Stimulated activated CD8-positive, alpha-beta memory T cell treated with anti-CD3 and anti-CD28 coated beads, Interleukin-15, amount 100 ng/mL, for 4 hours (primary cell): ENCODE data around the gene PCP2.

Experiments used
- DNase-seq, 2 donors: peaks; one replicate each; pipeline ENCODE4 v3.0.0-alpha.2; 2020; ENCODE audit warnings: low read depth in 2 of 2

The PCP2 gene

DNA sequence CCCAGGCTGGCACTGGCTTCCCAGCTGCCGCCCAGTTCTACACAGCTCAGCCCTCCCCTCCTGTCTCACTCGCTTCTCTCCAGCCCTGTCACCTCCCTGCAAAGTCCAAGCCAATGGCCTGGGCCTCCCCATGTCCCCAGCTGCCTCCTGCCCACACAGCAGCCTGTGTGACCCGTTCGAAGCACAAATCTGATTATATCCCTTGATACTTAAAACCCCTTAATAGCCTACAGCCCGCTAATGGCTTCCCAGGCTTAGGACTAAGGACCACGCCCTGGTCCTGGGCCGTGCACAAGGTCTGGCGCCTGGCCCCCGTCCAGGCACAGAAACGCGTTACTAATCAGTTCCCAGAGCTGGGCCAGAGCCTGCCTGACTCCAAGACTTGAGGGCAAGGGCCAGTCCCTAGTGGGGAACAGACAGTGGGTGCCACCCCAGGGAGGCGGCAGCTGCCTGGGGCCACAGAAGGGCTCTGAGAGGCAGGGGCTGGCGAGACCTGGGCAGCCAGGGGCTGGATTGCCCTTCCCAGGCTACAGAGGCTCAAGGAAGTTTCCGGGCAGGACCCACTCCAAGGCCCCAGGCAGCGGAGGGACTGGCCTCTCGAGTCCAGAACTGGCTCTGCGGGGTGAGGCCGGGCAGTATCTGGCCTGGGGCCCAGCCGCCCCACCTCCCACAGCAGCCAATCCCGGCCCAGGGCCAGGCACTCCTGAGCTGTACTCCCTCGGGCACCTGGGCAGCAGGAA lies 14.6 kb downstream of the PCP2 start:
- DNase-seq: no peak

DNA sequence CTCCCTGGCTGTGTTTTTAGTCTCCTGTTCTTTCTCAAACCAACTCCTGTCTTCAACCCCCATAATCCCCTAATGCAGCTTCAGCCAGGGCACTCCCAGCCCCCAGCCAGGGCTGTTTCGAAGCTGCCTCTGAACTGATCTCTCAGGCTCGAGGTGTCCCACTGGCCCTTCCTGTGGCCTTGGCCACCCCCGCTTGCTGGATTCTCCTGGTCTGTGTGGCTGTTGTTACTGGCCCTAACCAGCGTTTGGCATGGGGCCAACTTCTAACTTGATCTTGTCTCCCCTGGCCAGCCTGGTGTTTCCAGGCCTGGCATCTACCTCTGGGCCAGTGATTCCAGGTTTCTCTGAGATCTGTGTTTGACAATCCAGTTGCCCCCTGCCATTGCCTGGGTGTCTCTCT lies 15.2 kb downstream of the PCP2 start:
- DNase-seq: no peak

DNA sequence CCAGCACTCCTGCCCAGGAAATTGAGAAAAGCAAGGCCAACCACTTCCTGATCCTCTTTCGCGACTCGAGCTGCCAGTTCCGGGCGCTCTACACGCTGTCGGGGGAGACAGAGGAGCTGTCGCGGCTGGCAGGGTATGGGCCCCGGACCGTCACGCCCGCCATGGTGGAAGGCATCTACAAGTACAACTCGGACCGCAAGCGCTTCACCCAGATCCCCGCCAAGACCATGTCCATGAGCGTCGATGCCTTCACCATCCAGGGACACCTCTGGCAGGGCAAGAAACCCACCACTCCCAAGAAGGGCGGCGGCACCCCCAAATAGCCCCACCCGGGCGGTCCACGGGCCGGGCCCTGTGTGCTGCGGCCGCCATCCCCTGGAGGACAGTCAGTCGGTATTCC lies 15.8 kb downstream of the PCP2 start:
- no peak for DNase-seq

DNA sequence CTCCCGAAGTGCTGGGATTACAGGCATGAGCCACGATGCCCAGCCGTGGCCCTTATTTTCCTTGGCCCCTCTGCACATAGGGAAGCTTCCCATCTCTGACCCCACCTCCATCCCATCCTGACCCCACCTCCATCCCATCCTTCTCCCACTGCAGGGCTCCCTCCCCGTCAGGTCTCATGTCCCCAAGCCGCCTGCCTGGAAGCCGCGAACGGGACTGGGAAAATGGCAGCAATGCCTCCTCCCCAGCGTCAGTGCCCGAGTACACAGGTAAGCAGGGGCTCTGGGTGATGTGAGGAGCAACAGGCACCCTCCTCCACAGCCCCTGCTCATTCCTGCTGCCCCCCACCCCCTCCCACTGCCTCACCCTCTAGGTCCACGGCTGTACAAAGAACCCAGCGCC lies 16.3 kb downstream of the PCP2 start:
- no peak for DNase-seq

DNA sequence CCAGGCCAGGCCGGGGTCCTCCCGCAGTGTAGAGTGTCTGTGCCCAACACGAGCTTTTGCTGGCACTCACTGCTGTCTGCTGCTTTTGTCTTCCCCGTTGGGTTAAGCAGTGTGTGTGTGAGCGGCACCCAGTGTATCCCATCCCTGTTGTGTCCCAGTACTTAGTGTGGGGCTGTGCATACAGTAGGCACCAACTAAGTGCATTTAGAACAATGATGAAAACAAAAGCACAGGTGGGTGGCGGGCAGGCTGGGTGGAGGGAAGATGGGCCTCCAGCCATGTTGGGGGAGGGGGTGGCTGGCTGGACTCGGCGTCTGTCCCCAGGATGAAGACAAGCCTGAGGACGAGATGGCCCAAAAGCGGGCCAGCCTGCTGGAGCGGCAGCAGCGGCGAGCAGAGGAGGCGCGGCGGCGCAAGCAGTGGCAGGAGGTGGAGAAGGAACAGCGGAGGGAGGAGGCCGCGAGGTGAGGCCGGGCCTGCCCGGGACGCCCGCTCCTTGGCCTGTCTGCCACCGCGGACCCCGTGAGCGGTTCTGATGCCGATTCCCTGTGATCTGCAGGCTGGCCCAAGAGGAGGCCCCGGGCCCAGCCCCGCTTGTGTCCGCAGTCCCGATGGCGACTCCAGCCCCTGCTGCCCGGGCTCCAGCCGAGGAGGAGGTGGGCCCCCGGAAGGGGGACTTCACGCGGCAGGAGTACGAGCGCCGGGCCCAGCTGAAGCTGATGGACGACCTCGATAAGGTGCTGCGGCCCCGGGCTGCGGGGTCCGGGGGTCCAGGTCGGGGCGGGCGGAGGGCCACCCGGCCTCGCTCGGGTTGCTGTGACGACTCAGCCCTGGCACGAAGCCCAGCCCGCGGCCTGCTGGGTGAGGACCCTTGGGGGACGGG lies 18.4 kb downstream of the PCP2 start:
- DNase-seq: no peak

DNA sequence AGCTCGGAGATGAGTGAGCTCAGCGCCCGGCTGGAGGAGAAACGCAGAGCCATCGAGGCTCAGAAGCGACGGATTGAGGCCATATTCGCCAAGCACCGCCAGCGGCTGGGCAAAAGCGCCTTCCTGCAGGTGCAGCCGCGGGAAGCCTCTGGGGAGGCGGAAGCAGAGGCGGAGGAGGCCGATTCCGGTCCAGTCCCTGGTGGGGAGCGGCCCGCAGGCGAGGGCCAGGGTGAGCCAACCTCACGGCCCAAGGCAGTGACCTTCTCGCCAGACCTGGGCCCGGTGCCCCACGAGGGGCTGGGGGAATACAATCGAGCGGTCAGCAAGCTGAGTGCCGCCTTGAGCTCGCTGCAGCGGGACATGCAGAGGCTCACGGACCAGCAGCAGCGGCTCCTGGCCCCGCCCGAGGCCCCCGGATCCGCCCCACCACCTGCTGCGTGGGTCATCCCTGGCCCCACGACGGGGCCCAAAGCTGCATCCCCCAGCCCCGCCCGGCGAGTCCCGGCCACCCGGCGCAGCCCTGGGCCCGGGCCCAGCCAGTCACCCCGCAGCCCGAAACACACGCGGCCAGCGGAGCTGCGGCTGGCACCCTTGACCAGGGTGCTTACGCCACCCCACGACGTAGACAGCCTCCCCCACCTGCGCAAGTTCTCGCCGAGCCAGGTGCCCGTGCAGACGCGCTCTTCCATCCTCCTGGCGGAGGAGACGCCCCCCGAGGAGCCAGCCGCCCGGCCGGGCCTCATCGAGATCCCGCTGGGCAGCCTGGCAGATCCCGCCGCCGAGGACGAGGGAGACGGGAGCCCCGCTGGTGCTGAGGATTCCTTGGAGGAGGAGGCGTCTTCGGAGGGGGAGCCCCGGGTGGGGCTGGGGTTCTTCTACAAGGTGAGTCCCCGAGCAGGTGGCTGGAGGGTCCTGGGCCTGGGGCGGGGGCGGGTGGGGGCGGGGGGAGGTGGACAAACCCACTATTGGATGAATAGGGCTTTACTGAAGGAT lies 20.9 kb downstream of the PCP2 start:
- no peak for DNase-seq

DNA sequence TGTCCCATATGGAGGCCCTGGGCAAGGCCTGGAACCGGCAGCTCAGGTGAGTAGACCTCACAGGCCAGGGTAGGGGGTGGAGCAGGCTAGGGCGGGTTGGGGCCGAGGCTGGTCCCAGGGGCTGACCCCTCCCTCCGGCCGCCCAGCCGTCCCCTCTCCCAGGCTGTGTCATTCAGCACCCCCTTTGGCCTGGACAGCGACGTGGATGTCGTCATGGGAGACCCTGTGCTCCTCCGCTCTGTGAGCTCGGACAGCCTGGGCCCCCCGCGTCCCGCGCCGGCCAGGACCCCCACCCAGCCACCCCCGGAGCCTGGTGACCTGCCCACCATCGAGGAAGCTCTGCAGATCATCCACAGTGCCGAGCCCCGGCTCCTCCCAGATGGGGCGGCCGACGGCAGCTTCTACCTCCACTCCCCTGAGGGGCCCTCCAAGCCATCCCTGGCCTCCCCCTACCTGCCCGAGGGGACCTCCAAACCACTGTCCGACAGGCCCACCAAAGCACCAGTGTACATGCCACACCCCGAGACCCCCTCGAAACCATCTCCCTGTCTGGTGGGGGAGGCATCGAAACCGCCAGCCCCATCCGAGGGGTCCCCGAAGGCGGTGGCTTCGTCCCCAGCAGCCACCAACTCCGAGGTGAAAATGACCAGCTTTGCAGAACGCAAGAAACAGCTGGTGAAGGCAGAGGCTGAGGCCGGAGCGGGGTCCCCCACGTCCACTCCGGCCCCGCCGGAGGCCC lies 21.8 kb downstream of the PCP2 start:
- no peak for DNase-seq

DNA sequence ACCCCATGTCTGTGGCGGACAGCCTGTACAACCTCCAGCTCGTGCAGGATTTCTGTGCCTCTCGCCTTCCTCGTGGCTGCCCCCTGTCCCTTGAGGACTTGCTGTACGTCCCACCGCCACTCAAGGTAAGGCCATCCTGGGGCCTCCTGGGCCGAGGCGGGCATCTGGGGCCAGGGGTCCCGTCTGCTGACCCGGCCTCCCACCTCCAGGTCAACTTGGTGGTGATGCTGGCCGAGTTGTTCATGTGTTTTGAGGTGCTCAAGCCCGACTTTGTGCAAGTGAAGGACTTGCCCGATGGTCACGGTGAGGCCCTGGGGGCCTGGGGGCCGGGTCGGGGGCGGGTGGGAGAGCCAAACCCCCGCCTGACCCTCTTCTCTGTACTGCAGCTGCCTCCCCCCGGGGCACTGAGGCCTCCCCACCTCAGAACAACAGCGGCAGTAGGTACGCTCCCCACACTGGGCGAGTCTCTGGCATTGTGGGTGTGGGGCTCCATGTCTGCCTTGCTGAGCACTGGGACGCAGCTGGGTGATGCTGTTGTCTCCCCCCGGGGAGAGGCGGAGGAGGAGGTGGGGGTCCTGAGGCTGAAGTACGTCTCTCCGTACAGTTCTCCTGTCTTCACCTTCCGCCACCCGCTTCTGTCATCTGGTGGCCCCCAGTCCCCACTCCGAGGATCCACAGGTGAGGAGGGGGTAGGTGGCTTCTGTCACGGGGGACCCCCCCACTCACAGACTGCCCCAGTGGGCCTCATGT lies 22.9 kb downstream of the PCP2 start:
- no peak for DNase-seq

DNA sequence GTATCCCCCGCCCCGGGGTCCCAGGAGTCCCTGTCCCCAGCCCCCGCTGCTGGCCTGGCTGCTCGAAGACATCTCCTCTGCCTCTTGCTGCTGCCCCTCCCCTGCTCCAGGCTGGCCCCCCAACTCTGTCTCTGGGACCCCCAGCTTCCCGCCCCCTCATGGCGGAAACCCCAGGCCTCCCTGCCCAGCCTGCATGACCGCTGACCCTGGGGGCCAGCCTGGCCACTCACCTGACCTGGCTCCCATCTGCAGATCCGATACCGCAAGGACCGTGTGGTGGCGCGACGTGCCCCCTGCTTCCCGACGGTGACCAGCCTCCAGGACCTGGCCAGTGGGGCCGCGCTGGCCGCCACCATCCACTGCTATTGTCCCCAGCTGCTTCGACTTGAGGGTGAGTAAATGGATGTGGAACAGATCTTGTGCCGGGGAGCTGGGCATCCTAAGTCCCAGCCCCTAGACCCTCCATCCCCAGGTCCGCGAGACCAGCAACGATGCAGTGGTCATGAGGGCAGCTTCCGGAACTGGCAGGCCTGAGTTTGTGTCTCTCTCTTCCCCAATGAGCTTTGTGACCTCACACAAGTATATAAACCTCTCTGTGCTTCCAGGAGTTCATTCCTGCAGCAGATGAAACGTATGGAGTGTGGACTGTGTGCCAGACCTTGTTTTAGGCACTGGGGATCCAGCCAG lies 25.5 kb downstream of the PCP2 start:
- no peak for DNase-seq

DNA sequence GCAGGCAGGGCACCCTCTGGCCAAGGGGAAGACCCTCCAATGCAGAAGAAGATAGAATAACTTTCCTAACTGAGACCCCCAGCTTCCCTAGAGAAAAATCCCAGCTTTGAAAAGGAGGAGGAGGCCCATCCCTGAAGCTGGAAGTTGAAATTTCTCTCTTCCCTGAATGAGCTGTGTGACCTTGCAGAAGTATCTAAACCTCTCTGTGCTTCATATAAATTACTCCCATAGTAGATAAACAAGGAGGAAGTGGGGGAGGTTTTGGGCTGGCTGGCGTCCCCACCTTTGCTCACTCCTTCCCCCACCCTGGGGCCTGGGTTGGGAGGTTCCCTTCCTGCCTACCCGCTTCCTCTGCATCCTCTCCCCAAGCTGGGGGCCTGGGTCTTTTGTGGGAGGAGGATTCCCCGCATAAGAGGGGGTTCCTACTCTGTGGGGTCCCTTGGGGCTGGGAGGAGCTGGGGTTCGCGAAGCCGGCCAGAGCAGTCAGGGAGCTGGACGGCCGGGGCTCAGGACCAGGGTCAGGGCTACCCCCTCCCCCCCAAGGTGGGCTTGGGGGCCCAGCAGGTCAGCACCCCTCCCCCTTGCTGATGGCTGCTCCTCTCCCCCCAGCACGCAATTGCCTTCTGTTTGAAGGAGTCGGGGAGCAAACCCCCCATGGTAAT lies 26.2 kb downstream of the PCP2 start:
- no peak for DNase-seq

DNA sequence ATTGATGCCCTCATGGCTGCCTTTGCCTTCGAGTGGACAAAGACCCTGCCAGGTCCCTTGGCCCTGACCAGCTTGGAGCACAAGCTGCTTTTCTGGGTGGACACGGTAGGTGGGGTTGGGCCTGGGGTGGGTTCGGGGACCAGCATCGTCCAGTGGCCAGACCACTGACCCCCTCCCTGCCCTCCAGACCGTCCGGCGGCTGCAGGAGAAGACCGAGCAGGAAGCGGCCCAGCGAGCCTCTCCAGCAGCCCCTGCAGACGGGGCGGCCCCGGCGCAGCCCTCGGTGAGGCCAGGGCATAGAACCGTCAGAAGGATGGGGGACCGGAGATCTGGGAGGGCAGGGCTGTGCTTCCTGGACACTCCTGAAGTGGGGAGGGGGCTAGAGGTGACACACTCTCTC lies 27.2 kb downstream of the PCP2 start:
- DNase-seq: no peak

DNA sequence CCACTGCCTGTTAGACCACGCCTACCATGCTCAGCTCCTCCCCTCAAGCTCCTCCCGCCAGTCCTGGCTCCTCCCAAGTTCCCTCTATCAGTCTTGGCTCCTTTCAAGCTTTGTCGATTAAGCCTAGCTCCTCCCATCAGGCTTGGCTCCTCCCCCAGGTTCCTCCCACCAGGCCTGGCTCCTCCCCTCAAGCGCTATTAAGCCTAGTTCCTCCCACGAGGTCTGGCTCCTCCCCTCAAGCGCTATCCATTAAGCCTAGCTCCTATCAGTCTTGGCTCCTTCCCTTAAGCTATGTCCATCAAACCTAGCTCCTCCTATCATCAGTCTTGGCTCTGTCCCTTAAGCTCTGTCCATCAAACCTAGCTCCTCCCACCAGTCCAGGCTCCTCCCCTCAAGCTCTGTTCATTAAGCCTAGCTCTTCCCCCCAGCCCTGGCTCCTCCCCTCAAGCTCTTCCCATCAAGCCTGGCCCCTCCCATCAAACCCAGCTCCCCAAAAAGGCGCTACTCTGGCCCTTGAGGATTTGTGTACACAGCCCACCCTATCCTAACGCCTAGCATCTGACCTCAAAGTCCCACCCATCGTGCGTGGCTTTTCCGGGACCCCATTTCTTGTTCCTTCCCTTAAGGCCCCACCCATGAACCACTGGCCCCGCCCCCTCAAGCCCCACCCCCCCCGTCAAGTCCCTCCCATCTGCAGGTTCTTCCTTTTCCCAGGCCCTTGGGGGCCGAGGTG lies 27.9 kb downstream of the PCP2 start:
- DNase-seq: no peak

DNA sequence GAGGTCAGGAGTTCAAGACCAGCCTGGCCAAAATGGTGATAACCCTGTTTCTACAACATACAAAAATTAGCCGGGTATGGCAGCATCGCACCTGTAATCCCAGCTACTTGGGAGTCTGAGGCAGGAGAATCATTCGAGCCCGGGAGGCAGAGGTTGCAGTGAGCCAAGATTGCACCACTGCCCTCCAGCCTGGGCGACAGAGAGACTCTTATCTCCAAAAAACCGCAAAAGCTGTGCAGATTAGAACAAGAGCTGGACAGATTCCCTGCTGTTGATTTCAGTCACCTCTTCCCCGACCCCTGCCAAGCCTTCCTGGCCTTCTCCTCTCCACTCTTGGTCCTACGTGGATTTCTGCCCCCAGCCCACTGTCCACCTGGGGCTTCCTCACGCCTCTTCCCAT lies 29.6 kb downstream of the PCP2 start:
- DNase-seq: no peak

DNA sequence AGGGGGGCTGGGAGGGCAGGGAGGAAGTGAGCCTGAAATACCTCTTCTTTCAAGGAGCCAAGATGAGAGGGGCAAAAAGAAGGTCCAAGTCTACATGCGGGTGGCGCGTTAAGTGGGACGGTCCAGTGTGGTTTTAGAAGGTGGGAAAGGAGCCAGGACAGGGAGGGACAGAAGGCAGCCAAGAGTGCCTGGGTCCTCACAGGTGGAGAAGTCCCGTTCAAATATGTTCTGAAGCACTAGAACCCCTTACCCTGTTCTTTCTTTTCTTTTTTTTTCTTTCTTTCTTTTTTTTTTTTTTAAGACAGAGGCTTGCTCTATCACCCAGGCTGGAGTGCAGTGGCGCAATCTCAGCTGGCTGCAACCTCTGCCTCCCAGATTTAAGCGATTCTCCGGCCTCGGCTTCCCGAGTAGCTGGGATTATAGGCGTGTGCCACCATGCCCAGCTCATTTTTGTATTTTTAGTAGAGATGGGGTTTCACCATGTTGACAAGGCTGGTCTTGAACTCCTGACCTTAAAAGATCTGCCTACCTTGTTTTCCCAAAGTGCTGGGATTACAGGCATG lies 30.5 kb downstream of the PCP2 start:
- DNase-seq: no peak

DNA sequence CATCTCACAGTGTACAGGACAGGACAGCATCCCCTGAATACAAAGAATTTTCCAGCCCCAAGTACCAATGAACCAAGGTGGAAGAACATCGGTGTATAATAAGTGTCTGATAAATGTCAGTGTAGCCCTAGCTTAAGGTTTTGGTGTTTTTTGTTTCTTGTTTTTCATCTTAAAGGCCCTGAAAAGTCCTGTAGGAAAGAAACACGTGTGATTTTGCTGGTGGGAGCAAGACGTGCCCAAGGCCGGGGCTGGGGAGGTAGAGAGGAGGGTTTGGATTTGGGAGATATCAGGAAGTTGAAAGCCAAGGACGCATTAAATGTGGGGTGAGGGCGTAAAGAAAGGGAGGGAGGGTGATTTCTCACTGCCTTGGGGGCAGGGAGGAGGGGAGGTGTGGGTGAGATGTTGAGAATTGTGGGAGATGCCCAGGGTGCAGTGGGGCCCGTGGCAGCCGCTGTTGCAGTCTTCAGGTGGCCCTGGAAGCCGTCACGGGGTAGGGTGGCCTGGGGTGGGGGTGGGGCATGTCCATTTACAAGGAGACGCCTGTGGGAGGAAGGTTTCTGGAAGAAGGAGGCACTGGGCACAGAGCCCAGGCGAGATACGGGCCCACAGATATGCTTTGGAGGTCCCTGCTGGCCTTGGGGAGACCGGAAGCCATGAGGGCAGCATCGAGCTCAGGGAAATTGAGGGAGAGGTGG lies 31.1 kb downstream of the PCP2 start:
- DNase-seq: no peak

DNA sequence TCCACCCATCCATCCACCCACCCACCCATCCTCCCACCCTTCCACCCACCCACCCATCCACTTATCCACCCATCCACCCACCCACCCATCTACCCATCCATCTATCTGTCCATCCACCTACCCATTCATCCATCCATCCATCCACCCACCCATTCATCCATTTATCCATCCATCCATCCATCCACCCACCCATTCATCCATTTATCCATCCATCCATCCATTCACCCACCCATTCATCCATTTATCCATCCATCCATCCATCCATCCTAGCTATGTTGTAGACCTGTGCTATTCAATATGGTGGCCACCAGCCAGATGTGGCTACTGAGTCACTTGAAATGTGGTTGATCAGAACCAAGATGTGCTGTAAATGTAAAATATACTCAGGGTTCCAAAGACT lies 32.8 kb downstream of the PCP2 start:
- no peak for DNase-seq

DNA sequence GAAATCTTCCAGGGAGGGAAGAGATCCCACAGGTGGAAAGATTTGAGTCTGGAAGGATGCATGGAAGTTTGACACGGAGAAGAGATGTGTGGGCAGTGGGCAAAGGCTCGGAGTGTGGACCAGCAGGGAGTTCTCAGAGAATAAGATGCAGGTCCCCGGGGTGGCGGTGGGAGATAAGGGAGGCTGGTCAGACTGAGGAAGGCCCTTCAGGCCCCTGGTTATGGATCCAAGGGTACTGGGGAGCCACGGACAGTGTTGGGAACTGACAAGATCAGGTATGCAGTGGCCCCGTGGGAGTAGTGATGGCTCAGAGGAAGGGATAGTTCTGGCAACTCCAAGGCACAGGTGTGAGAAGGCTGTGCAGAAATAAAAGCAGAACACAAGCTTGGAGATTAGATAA lies 35.3 kb downstream of the PCP2 start:
- DNase-seq: no peak

DNA sequence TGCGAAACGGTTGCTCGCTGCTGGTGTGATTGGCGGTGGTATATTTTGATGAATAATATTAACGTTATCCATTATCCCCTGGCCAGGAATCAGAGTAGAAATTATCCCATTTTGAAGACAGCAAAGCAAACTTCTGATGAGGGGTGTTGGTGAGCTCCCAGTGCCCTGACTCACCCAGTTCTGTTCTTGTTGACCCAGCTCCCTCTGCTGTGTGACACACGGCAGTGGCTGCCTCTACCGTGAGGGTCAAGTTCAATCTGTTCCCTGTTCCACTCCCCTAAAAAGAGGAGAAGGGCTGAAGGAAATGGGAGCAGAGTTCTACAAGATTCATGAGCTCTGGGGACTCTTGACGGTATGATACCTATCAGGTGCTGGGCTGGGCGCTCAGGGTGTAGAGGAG lies 35.8 kb downstream of the PCP2 start:
- no peak for DNase-seq
